HG02642 (cell line): ENCODE data around the gene ACVR2A.

Experiments
- ATAC-seq: cut with Tn5 transposase; IDR thresholded peaks from one replicate; pipeline ENCODE4 v1.9.1; 2021; ENCODE audit warnings: mild to moderate bottlenecking; ENCODE audit not compliant: unreplicated experiment, poor library complexity

The ACVR2A gene

GRCh38 chr2:147854557-147855134, 9.8 kb downstream of the ACVR2A start:
- no peak for ATAC-seq

GRCh38 chr2:147855316-147855715, 10.5 kb downstream of the ACVR2A start:
- ATAC-seq = no peak

GRCh38 chr2:147855977-147856376, 11.1 kb downstream of the ACVR2A start:
- no peak for ATAC-seq

- ATAC-seq = no peak
These were observed 15.2 kb downstream of the ACVR2A start for GRCh38 chr2:147860009-147860408.

DNA sequence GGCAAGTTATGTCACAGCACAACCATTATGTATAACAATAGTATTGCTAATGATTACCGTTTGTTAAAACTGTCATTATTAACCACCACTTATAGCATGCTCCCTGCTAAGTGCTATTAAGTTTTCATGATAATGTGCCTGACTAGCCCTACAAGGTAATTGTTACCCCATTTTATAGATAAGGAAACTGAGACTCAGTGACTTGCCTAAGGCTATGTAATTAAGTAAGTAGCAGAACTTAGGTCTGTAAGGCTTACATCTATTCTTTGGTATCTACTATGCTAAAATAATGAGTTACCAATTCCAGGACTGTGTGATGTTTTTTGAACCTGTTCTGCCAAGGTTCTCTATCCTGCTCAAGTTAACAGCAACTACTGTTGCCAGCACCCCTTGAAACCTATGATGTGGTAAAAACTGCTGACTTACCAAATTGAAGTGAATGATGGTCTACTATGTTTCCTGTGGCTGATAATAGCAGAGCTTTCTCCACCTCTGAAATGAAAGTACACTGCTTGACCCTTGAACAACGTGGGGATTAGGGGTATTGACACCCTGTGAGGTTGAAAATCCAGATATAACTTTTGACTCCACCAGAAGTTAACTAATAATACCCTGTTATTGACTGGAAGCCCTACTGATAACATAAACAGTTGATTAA, 18.2 kb downstream of the ACVR2A start:
- no peak for ATAC-seq

DNA sequence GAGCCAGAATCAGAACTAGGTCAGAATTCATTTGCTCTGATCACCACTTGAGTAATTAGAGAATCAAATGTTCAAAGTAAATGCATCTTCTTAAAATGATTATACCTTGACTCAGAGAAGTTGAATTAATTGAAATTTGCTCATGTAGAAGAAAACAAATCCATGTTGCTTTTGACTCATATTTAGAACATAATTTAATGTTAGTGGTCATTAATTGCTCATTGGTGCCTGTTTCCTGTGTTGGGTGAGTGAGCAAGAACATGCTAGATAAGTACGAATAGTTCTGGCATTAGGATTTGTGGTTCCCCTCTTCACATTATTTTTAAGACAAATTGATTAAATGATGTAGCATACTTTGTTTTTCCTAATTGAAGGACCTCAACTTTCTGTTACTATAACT, 19.0 kb downstream of the ACVR2A start:
- ATAC-seq = no peak

GRCh38 chr2:147865560-147865959, 20.7 kb downstream of the ACVR2A start:
- no peak for ATAC-seq

- no peak for ATAC-seq
These were observed 22.2 kb downstream of the ACVR2A start for GRCh38 chr2:147867050-147867449.

- no peak for ATAC-seq
These were observed 25.1 kb downstream of the ACVR2A start for GRCh38 chr2:147869934-147870333.

DNA sequence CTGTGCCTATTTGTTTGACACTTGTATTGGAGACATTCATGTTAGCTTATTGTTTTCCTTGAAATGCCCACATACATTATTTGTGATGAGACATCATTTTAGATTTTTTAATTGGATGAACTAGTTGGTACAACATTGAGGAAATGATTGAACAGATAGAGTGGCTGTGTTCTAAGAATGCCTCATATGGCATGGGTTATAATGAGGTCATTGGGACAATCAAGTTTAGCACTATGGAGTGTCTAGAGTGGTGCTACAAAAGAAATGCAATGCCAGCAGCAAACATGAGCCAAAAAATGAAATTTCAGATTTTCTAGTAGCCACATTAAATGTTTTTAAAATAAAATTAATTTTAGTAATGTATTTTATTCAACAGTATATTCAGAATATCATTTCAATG, 28.1 kb downstream of the ACVR2A start:
- ATAC-seq = no peak

- ATAC-seq = no peak
These were observed 29.1 kb downstream of the ACVR2A start for GRCh38 chr2:147873859-147874483.

DNA sequence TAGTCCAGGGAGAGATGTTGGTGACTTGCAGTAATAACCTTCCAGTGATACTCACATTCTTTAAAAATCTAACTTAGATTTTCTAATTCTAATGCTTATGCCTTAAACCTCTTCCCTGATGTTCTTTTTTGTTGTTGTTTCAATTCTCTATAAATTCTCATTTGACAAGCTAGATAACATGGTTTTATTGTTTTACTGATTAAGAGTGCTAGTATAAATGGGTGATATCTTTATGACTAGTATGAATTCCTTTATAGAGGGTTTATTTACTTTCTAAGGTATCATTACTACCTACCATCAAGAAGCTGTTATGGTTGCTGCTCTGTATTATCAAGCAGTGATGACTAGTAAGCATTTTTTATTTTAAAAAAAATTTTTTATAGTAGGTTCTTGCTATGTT, 35.0 kb downstream of the ACVR2A start:
- ATAC-seq = no peak

GRCh38 chr2:147882631-147883030, 37.8 kb downstream of the ACVR2A start:
- ATAC-seq = no peak

DNA sequence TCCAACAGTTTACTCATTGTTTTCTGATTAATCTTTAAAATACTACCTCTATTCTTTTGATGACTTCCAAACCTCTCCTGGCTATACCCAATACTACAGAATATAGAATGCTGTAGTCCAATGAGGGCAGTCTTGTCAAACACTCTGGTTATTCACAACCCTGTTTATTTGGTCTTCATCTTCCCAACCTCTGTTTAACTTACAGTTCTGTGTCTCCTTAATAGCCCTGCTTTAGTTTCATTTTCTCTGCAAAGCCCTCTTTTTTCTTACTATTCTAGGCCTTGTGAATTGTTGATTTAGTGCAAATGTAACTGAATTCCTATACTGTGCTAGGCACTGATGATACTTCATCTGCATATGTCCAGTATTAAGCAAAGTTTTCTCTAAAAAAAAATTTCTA, 40.0 kb downstream of the ACVR2A start:
- no peak for ATAC-seq

DNA sequence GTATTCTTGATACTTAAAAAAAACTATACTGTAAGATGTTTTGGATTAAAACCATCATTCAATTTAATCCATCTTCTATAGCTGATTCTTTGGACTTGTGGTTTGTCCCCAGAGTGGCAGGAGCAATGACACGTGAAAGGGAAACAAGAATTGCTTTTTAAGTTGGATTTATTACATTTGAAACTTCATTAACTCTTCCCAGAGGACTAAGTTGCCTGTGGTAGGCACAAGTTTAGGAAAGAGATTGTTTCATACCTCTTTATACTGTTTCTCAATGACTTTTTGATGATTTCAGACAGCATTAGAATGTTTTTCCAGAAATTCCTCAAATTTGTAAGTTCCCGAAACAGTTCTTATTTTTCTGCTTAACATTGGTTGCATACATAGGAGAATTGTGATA, 41.3 kb downstream of the ACVR2A start:
- ATAC-seq = no peak

DNA sequence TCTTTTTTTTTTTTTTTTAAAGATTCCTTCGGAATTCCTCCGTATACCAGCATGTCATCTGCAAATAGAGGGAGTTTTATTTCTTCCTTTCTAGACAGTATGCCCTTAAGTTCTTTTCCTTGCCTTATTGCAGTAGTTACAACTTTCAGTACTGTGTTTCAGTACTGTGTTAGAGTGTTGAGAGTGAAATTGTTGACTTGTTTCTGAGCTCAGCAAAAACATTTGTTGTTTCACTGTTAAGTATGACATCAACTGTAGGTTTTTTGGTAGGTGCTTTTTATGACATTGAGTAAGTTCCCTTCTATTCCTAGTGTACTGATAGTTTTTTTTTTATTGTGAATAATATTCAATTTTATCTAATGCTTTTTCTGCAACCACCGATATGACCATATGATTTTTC, 43.9 kb downstream of the ACVR2A start:
- peak; percentile 51 for ATAC-seq

GRCh38 chr2:147904051-147904450, 59.2 kb downstream of the ACVR2A start:
- no peak for ATAC-seq

DNA sequence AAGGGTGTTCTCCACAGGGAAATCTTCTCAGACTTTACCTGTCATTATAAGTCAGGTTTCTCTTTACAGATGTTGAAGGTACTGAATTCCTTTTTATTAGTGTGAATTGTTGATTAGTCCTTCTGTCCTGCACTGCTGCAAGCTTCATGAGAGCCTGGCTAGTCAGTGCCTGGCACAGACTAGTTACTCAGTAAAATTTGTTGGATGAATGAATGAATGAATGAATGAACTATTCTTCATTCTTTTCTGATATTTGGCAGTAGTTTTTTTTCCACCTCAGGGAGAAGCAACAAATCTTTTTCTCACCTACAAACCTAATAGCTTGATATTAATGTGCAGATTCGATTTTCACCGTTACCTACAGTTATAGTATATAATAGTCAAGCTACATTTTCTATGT, 64.3 kb downstream of the ACVR2A start:
- no peak for ATAC-seq

DNA sequence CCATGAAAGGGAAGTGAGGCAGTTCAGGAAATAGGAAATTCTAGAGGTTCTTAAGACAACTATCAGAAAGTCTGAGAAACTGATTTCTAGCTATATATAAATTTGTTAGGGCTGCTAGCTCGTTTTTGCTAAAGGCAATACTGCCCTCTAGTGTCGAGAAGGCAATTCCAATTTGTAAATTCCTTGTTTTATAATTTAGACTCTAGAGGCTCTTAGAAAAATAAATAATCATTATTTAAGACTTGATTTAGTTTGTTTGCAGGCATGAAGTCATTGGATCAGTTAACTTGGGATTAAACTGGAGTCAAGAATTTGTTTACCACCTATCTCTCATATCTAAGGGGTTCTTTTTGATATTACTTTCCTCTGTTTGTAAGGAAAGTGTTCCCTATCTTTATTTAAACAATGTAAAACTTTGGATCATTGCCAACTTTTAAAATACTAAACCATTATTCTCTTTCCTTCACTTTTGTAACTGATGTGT, 66.2 kb downstream of the ACVR2A start:
- ATAC-seq = no peak

GRCh38 chr2:147913701-147914480, 69.1 kb downstream of the ACVR2A start:
- no peak for ATAC-seq

- no peak for ATAC-seq
These were observed 71.2 kb downstream of the ACVR2A start for GRCh38 chr2:147916067-147916466.
